ENCODE data around the gene TRAM2. TPM values are rescaled to one million over a fixed set of nuclear protein-coding genes. Genes with fewer than 3 reads are reported as not detected.
A peak's percentile ranks its signal among the peaks of the same experiment; 100 is the strongest.

The TRAM2 gene
- total and polyA plus RNA-seq, 8 donors, result 1.9 to 11.2 (median 5.0) TPM

DNA sequence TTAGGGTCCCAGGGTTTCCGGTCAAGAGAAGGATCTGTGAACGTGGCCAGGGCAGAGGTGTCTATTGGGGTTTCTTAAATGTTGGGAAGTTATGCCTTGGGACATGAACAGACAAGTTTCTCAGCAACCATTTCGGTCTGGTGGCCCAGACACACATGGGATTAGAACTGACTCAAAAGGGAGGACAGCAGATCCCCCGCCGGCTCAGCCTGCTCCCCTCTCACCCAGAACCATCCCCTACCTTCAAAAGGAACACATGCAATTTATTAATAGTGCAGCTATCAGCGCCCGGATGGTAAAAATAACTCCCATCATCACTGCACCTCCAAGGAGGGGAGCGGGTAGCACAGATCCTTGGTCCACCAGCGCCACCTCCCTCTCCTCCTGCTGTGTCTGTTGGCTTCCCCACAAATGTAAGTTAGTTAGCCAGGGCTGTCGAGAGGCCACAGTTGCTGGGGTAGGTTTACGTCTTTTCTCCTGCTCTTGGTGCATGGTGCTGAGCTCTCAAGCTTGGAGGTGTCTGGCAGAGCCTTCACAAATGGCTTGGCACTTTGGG, 77.1 kb downstream of the TRAM2 start:
- 93 to 94% methylated on average over 11 of the region's 11 CpGs for WGBS, 2 donors
- Histone ChIP-seq H3K4me1 (peaks cover 0 to 12% (median 0%) of the 10 kb centered on the region in 3 donors), H3K27me3 (no peaks in the 10 kb centered on the region), H3K36me3 (no peaks in the 10 kb centered on the region), H3K9me3 (no peaks in the 10 kb centered on the region), H3K27ac (no peak overlapping the region), H3K4me3 (no peak overlapping the region)
- DNase-seq (no peak), ATAC-seq (no peak), FAIRE-seq (no peak)
- intact Hi-C loops (cut with DNase I), result no loop called here
- TF ChIP-seq CTCF (IDR thresholded peaks at IDR 0.05), result no peak

DNA sequence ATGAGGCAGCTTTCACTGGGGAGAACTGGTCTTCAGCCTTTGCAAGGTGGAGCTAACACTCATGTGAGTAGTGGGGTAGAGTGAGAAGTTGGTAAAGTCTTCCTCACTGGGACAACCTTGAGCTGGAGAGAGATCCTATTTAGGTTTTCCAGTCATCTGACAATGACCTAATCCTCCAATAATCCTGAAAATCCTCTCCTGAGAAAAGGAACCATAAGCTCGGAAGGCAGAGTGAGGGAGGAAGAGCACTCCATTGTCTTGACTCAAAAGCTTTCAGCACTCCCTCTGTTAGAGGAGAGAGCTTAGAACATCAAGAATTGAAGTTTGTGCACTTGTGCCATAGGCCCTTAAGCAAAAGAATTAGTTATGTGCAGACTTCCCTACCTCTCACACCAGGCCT, 77.8 kb downstream of the TRAM2 start:
- H3K4me3 ChIP-seq, result no peak overlapping the region
- TF ChIP-seq CTCF (IDR thresholded peaks at IDR 0.05), result no peak
- H3K27me3 ChIP-seq, result no peaks in the 10 kb centered on the region
- no peak overlapping the region for H3K27ac ChIP-seq
- no peak for DNase-seq
- no peak for ATAC-seq
- peaks cover 0 to 8% (median 0%) of the 10 kb centered on the region in 3 donors for H3K4me1 ChIP-seq
- intact Hi-C loops (cut with DNase I), result no loop called here
- FAIRE-seq, result no peak
- no peaks in the 10 kb centered on the region for H3K36me3 ChIP-seq
- WGBS, 2 donors, result 65 to 81% methylated on average over 1 of the region's 1 CpG
- H3K9me3 ChIP-seq, result no peaks in the 10 kb centered on the region

DNA sequence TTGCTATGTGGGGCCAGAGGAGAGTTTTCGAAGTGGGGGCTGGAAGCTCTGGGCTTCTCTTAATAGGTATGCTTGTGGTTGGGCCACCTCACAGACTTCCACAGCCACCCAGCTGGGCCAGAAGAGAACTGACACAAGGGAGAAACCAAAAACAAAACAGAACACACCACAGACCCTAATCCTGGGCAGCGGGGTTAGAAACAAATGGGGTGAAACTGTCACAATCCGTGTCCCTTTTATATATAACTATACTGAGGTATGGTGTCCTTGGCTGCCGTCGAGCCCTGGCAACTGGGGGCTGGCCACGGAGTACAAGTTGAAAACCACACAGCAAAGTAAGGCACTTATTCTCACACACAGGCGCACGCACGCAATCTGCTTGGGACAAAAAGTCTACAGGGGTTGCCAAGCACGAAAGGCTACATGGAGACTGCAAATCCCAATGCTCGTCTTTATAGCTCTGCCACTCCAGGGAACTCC, 78.3 kb downstream of the TRAM2 start:
- DNase-seq (no peak), ATAC-seq (no peak), FAIRE-seq (no peak)
- Histone ChIP-seq H3K4me3 (no peak overlapping the region), H3K36me3 (no peaks in the 10 kb centered on the region), H3K9me3 (no peaks in the 10 kb centered on the region), H3K4me1 (peaks cover 0 to 3% (median 0%) of the 10 kb centered on the region in 3 donors), H3K27me3 (no peaks in the 10 kb centered on the region), H3K27ac (no peak overlapping the region)
- no peak for TF ChIP-seq CTCF (IDR thresholded peaks at IDR 0.05)
- whole genome bisulfite sequencing, 2 donors, result 78 to 88% methylated on average over 11 of the region's 11 CpGs
- intact Hi-C loops (cut with DNase I), result no loop called here

- Histone ChIP-seq H3K9me3 (no peaks in the 10 kb centered on the region), H3K27ac (no peak overlapping the region), H3K4me1 (no peaks in the 10 kb centered on the region), H3K27me3 (no peaks in the 10 kb centered on the region), H3K36me3 (no peaks in the 10 kb centered on the region), H3K4me3 (no peak overlapping the region)
- peak in 1 of 4 donors; percentile 22 for ATAC-seq
- WGBS, 2 donors, result 81 to 83% methylated on average over 14 of the region's 14 CpGs
- no peak for TF ChIP-seq CTCF (IDR thresholded peaks at IDR 0.05)
- intact Hi-C loops (cut with DNase I), result no loop called here
- no peak for DNase-seq
- FAIRE-seq, result no peak
These were observed 79.0 kb downstream of the TRAM2 start for GRCh38 chr6:52497652-52498408.

GRCh38 chr6:52496631-52497030, 80.2 kb downstream of the TRAM2 start:
- Histone ChIP-seq H3K4me1 (no peaks in the 10 kb centered on the region), H3K27me3 (no peaks in the 10 kb centered on the region), H3K36me3 (no peaks in the 10 kb centered on the region), H3K9me3 (no peaks in the 10 kb centered on the region), H3K27ac (no peak overlapping the region), H3K4me3 (no peak overlapping the region)
- no peak for DNase-seq
- intact Hi-C loops (cut with DNase I), result no loop called here
- ATAC-seq, result no peak
- no peak for FAIRE-seq
- TF ChIP-seq CTCF (IDR thresholded peaks at IDR 0.05), result no peak
- WGBS, 2 donors, result 76 to 90% methylated on average over 2 of the region's 2 CpGs
